Measurements from ENCODE around the gene NLRX1. TPM values are rescaled to one million over a fixed set of nuclear protein-coding genes. Genes with fewer than 3 reads are reported as not detected.

NLRX1 gene
- total RNA-seq, 3 donors from 2014 or later (not counting 1 experiment from before 2014, with no cell fraction given), result 12.4 to 16.4 (median 13.8) TPM

- H3K27me3 Mint-ChIP-seq (ENCODE audit: low read depth in 2 of 2), result peaks cover 40 to 43% of the 10 kb centered on the region in 2 donors
- intact Hi-C loops (cut with micrococcal nuclease), result no loop called here
- WGBS (ENCODE audit: insufficient coverage), result 49% methylated on average over 4 of the region's 7 CpGs
- no peaks in the 10 kb centered on the region for H3K36me3 ChIP-seq (ENCODE audit: control insufficient read depth, insufficient read depth, low read length)
- no peaks in the 10 kb centered on the region for H3K9me3 Mint-ChIP-seq
- H3K9me3 ChIP-seq (ENCODE audit: control insufficient read depth, insufficient read depth, low read length), result no peaks in the 10 kb centered on the region
- no peaks in the 10 kb centered on the region for H3K36me3 Mint-ChIP-seq
- peak in 1 of 2 donors; percentile 51 for DNase-seq
- peaks cover 13% of the 10 kb centered on the region for H3K4me1 ChIP-seq (ENCODE audit: control insufficient read depth, insufficient read depth, low read length)
- TF ChIP-seq, protein P1, sequence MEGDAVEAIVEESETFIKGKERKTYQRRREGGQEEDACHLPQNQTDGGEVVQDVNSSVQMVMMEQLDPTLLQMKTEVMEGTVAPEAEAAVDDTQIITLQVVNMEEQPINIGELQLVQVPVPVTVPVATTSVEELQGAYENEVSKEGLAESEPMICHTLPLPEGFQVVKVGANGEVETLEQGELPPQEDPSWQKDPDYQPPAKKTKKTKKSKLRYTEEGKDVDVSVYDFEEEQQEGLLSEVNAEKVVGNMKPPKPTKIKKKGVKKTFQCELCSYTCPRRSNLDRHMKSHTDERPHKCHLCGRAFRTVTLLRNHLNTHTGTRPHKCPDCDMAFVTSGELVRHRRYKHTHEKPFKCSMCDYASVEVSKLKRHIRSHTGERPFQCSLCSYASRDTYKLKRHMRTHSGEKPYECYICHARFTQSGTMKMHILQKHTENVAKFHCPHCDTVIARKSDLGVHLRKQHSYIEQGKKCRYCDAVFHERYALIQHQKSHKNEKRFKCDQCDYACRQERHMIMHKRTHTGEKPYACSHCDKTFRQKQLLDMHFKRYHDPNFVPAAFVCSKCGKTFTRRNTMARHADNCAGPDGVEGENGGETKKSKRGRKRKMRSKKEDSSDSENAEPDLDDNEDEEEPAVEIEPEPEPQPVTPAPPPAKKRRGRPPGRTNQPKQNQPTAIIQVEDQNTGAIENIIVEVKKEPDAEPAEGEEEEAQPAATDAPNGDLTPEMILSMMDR (IDR thresholded peaks at IDR 0.05), result no peak
- H3K27ac ChIP-seq (ENCODE audit: low read length), result no peak overlapping the region
- peaks cover 0 to 16% of the 10 kb centered on the region in 2 donors for H3K4me1 Mint-ChIP-seq
- peaks cover 17% of the 10 kb centered on the region for H3K27me3 ChIP-seq (ENCODE audit: control insufficient read depth, insufficient read depth, low read length)
- peak; percentile 73 to 78 (median 76) for ATAC-seq
- no peak overlapping the region for H3K27ac Mint-ChIP-seq
- no peak overlapping the region for H3K4me3 Mint-ChIP-seq
- H3K4me3 ChIP-seq (ENCODE audit: low read length), result no peak overlapping the region
These were observed 23.6 kb upstream of the NLRX1 start for GRCh38 chr11:119144825-119145486.

DNA sequence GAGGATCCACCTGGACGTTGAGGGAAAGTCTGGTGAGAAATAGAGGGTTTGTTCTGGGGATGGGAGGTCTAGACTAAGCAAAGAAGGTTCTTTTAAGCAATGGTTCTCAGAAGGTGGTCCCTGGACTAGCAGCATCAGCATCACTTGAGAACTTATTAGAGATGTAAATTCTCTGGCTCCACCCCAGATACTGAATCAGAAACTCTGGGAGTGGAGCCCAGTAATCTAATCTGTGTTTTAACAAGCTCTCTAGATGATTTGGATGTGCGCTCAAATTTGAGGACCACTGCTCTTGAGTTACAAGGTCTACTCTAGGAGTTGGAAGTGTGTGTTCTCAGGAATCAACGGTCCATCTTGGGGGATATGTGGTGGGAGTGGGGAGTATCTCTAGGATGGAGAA lies 23.0 kb upstream of the NLRX1 start:
- H3K4me1 Mint-ChIP-seq, result peaks cover 0 to 16% of the 10 kb centered on the region in 2 donors
- DNase-seq, result no peak
- H3K36me3 Mint-ChIP-seq, result no peaks in the 10 kb centered on the region
- Histone ChIP-seq H3K27me3 (ENCODE audit: control insufficient read depth, insufficient read depth, low read length) (peaks cover 23% of the 10 kb centered on the region), H3K4me3 (ENCODE audit: low read length) (no peak overlapping the region), H3K27ac (ENCODE audit: low read length) (no peak overlapping the region), H3K4me1 (ENCODE audit: control insufficient read depth, insufficient read depth, low read length) (peaks cover 13% of the 10 kb centered on the region), H3K36me3 (ENCODE audit: control insufficient read depth, insufficient read depth, low read length) (no peaks in the 10 kb centered on the region), H3K9me3 (ENCODE audit: control insufficient read depth, insufficient read depth, low read length) (no peaks in the 10 kb centered on the region)
- peaks cover 43 to 44% of the 10 kb centered on the region in 2 donors for H3K27me3 Mint-ChIP-seq (ENCODE audit: low read depth in 2 of 2)
- no peak overlapping the region for H3K27ac Mint-ChIP-seq
- ATAC-seq, result no peak
- 65% methylated on average over 3 of the region's 3 CpGs for WGBS (ENCODE audit: insufficient coverage)
- TF ChIP-seq, protein P1 (IDR thresholded peaks at IDR 0.05), result no peak
- intact Hi-C loops (cut with micrococcal nuclease), result no loop called here
- H3K9me3 Mint-ChIP-seq, result no peaks in the 10 kb centered on the region
- H3K4me3 Mint-ChIP-seq, result no peak overlapping the region

GRCh38 chr11:119147604-119148333 lies 20.8 kb upstream of the NLRX1 start:
- peaks cover 13% of the 10 kb centered on the region for H3K4me1 ChIP-seq (ENCODE audit: control insufficient read depth, insufficient read depth, low read length)
- H3K27me3 ChIP-seq (ENCODE audit: control insufficient read depth, insufficient read depth, low read length), result peaks cover 23% of the 10 kb centered on the region
- intact Hi-C loops (cut with micrococcal nuclease), result no loop called here
- no peaks in the 10 kb centered on the region for H3K9me3 ChIP-seq (ENCODE audit: control insufficient read depth, insufficient read depth, low read length)
- Mint-ChIP-seq H3K4me3 (peak overlapping the region; percentile 67), H3K27ac (no peak overlapping the region), H3K36me3 (no peaks in the 10 kb centered on the region), H3K9me3 (no peaks in the 10 kb centered on the region), H3K27me3 (ENCODE audit: low read depth in 2 of 2) (peaks cover 48 to 64% of the 10 kb centered on the region in 2 donors), H3K4me1 (peaks cover 0 to 16% of the 10 kb centered on the region in 2 donors)
- peak in 1 of 2 donors; percentile 43 for DNase-seq
- H3K27ac ChIP-seq (ENCODE audit: low read length), result no peak overlapping the region
- ATAC-seq, result no peak
- H3K4me3 ChIP-seq (ENCODE audit: low read length), result no peak overlapping the region
- no peaks in the 10 kb centered on the region for H3K36me3 ChIP-seq (ENCODE audit: control insufficient read depth, insufficient read depth, low read length)
- TF ChIP-seq, protein P1 (IDR thresholded peaks at IDR 0.05), result no peak
- WGBS (ENCODE audit: insufficient coverage), result 37% methylated on average over 5 of the region's 6 CpGs
